GM19372 (cell line): ENCODE data around the gene AEN.

Experiments
- ATAC-seq: cut with Tn5 transposase; IDR thresholded peaks from one replicate; pipeline ENCODE4 v1.9.1; 2021; ENCODE audit warnings: mild to moderate bottlenecking, low read depth, moderate library complexity; ENCODE audit not compliant: unreplicated experiment

The AEN gene

DNA sequence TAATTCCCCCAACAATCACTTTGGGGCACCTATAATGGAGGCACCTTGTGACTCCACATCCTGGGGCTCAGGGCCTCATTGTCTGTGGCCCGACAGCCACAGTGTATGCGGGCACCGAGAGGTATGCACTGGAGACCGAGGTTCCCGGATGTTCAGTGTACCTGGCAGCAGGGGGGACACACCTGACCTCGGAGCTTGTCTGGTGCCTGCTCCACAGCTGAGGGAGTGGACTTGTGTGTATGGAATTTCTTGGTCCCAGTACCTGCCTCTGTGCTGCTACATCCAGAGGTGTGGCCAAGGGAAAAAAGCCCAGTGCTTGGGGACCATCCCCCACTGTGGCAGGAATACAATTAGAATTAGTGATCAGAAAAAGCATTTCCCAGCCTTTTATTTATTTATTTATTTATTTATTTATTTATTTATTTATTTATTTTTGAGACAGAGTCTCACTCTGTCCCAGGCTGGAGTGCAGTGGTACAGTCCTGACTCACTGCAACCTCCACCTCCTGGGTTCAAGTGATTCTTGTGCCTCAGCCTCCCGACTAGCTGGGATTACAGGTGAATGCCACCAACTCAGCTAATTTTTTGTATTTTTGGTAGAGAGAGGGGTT lies 8.8 kb upstream of the AEN start:
- no peak for ATAC-seq

- no peak for ATAC-seq
Measured at GRCh38 chr15:88613074-88613944, 7.8 kb upstream of the AEN start.

GRCh38 chr15:88615303-88616107 lies 5.6 kb upstream of the AEN start:
- peak; percentile 62 for ATAC-seq

DNA sequence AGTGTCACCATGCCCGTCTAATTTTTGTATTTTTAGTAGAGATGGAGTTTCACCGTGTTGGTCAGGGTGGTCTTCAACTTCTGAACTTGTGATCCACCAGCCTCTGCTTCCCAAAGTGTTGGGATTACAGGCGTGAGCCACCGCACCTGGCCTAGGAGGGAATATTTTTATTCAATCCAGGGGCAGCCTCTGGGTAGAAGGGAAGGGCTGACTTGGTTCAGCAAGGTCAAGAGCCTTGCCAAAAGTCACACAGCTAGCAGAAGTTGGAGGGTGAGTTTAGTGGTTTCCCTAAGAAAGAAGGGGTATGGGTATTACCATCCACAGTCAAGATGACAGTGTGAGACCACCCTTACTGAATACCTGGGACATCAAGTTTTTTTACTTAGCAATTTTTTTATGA lies 4.9 kb upstream of the AEN start:
- no peak for ATAC-seq

DNA sequence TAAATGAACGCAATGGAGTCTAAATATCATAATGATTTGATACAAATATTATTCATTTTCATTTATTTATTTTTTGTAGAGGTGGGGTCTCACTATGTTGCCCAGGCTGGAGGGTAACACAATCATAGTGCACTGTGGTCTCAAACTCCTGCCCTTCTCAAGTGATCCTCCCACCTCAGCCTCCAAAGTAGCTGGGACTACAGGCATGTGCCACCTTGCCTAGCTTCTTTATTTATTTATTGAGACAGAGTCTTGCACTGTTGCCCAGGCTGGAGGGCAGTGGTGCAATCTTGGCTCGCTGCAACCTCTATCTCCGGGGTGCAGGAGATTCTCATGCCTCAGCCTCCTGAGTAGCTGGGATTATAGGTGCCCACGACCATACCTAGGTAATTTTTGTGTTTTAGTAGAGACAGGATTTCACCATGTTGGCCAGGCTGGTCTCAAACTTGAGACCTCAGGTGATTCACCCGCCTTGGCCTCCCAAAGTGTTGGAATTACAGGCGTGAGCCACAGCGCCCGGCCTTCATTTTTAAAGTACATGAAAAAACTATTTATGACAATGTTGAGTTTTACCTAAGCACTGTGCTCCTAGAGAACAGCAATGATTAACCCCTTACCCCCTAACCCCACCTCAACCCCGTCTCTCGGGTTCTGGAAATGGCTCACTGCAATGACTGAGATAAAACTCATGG lies 4.0 kb upstream of the AEN start:
- ATAC-seq = no peak

DNA sequence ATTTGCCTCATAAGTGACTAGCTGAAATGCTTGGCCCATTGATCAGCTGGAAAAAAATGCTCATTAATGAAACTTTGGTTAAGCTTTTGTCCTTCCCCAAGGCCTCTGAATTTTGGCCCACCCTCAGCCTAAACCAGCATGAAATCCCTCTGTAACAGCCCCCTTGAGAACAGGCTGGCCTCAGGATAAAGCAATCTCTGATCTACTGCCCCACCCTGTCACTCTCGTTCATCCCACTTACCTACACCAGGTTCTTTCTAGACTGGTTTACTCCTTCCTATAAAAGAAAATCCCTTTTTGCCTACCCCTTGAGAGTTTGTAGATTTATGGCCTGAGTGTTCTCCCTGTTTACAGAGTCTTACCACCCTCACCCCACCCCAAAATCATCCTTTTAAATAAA lies 3.4 kb upstream of the AEN start:
- no peak for ATAC-seq

GRCh38 chr15:88618686-88619085 lies 2.5 kb upstream of the AEN start:
- no peak for ATAC-seq

DNA sequence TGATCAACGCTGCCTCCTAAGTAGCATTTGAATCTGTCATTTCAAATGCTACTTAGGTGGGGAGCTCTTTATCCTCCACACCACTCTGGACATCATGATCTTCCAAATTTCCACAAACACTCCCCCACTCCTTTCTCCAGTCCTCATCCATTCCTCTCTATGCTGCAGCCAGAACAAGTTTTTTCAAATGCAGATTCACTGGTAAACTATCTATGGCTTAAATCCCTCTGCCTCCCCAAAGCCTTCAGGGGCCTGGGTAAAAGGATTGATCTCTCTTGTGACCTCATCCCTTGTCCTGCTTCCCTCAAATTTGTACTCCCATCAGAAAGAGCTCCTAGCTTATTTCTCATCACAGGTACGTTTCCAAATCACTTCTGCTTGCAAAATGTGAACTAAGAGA lies 1.3 kb upstream of the AEN start:
- no peak for ATAC-seq

DNA sequence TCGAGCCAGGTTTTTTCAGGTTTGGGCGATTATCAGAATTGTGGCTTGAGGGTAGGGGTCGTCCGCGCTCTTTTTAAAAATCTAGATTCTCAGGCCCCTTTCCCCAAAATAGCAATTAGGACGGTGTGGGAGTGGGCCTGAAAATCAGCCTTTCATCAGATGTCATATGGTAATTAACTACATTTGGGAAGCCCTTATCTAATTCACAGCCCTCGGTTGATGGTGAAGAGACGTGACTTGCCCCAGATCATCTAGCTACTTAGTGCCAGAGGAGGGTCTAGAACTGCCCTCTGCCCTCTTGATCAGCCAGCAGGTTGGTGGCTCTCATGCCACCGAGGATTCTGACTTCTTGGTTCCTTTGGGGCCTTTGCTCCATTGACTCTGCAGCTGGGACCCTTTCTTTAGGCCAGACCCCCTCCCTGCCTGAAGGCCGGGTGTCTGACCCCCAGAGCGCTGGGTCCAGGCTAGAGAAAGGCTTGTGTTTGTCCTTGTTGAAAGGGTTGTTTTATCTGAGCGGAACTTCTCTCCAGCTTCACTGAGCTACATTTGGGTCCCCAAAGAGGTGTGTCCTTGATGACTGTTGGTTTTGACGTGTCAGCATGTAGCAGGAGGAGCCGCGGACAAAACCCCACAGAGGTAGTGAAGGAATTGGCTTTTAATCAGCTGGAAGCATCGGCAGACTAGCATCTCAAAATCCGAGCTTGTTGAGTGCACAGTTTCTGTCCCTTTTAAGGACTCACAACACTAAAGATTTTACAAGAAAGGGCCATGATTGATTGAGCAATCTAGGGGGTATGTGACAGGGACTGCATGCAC lies 857 bp downstream of the AEN start:
- peak; percentile 33 for ATAC-seq

GRCh38 chr15:88622605-88622975 lies 1.4 kb downstream of the AEN start:
- ATAC-seq = no peak

DNA sequence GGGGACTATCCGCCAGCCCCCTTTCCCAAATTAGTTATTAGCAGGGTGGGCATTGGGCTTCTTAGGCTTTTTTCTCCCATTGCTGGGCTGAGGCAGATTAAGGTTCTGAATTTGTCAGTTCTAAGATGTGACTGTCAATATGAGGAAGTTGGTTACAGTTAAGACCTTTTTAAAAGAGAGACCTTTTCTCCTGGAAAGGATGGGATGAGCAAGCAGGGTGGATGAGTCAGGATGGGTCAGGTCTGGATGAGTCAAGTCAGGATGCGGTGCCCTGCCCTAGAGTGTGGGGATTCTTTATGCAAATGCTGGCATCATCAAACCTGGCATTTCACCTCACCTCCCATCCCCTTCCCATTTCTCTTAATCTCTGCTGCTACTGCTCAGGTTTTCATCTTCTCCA lies 1.9 kb downstream of the AEN start:
- ATAC-seq = no peak

DNA sequence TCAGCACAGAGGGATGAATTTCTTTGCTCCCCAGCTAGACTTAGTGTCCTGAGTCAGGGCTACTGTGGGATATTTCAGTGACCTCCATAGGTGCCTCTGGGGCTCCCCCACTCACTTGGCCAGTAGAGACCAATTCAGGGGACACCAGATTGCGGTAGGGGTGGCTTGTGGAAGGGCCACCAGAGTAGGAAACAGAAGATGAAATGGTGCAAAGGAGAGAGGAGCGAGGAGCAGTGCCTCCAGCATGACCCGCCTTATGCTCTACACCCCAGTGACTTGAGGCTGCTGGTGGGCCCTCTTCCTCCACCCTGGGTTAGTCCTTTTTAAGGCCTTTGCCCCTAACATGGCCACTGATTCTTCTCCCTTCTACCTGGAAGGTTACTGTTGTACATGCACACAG lies 2.5 kb downstream of the AEN start:
- no peak for ATAC-seq

DNA sequence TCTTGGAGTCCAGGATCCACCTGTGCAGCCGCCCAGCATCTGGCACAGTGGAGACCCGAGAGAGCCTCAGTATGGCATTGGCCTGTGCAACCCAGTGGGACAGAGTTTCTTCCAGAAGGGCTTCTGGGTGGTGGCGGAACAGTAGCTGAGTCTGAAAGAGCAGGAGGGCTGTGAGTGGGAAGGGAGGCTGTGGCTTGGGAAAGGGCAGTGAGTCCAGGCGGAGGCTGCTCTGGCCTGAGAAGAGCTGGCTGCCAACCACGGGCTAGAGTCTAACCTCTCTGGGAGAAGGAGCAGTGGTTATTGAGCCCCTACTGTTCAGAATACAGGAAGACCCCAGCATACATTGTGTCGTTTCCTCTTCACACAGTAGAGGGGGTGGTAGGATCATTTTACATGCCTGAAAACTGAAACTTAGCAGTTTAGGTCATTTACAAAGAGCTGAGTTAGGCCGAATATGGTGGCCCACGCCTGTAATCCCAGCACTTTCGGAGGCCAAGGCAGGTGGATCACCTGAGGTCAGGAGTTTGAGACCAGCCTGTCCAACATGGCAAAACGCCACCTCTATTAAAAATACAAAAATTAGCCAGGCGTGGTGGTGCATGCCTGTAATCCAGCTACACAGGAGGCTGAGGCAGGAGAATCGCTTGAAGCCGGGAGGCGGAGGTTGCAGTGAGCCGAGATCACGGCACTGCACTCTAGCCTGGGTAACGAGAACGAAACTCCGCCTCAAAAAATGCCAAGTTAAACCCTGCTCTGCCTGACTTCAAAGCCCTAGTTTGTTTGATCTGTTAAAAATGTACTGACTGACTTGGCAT lies 3.2 kb downstream of the AEN start:
- peak; percentile 24 for ATAC-seq

DNA sequence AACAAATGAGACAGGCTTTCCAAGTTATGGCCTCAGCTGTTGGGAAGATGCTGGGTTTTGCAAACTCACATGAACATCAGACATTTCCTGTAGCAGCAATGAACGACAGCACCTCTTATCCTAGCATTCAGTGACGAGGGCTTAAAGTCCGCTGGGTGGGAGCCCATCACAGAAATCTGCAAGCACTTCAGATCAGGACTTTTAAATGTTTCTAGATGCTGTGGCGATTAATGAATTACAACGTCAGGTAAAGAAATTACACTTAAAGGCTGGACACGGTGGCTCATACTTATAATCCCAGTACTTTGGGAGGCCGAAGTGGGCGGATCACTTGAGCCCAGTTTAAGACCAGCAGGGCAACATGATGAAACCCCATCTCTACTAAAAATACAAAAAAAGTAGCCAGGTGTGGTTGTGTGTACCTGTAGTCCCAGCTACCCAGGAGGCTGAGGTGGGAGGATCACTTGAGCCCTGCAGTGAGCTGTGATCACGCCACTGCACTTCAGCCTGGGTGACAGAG lies 3.9 kb downstream of the AEN start:
- ATAC-seq = no peak

DNA sequence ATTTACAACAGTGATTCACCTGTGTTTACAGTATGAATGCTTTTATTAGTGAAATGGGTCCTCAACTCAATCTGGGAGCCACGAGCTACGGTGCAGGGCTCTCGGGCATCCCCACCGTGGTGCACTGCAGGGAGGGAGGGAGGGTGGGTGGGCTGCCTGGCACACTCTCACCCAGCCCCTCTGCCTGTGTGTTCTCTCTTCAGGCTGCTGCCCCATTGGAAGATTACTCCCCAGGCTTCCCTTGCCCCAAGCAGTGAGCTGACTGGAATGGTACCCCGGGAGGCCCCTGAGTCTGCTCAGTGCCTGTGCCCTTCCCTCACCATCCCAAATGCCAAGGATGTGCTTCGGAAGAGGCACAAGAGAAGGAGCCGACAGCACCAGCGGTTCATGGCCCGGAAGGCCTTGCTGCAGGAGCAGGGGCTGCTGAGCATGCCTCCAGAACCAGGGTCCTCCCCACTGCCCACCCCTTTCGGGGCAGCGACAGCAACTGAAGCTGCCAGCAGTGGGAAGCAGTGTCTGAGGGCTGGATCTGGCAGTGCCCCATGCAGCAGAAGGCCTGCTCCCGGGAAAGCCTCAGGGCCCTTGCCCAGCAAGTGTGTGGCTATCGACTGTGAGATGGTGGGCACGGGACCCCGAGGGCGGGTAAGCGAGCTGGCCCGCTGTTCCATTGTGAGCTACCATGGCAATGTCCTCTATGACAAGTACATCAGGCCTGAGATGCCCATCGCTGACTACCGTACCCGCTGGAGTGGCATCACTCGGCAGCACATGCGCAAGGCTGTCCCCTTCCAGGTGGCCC lies 5.0 kb downstream of the AEN start:
- ATAC-seq = no peak

DNA sequence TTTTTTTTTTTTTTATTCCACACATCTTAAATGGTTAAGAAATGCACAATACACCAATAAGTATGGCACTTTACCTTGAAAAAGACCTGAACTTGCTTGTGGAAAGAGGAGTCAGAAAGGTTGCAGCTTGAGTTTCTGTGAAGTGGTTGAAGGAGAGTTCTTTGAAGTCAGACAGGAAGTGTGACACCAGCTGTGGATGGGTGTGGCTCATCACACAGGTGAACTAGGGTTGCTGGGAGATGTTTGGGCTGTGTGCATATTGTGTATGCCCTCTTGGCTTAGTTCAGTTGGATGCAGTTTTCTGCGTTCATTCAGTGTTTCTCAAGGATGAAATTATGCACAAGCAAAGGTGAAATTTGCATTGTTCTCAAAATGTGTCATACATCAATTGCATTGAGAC lies 6.3 kb downstream of the AEN start:
- peak; percentile 42 for ATAC-seq

GRCh38 chr15:88628018-88628654 lies 7.0 kb downstream of the AEN start:
- ATAC-seq = no peak

DNA sequence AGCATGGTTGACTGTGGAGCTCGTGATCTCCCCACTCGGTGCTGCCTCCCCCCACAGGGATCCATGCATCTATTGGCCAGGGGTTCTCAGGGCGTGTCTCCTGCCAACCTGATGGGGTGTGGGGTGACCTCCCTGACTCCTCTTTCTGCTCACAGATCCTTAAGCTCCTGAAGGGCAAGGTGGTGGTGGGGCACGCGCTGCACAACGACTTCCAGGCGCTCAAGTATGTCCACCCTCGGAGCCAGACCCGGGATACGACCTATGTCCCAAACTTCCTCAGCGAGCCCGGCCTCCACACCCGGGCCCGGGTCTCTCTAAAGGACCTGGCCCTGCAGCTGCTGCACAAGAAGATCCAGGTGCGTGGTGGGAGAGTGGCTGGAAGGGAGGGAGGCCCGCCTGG lies 7.9 kb downstream of the AEN start:
- no peak for ATAC-seq
